HAP-1 (cell line): ENCODE measurements around the gene MXRA8.

Experiments used
- DNase-seq, 2 experiments: peaks; one replicate each; pipeline ENCODE4 v3.0.0-alpha.2; 2016 to 2020; ENCODE audit warnings: low spot score in 2 of 2
- H3K27me3 ChIP-seq: fragments of 250-450 bp; sonication (Bioruptor Pico); 2 replicates; pipeline ENCODE4 v1.5.1; 2020; ENCODE audit warnings: low read depth, mild to moderate bottlenecking, moderate library complexity
- H3K36me3 ChIP-seq: fragments of 250-450 bp; sonication (Bioruptor Pico); replicated peaks from 2 replicates; pipeline ENCODE4 v1.5.1; 2020; ENCODE audit warnings: mild to moderate bottlenecking
- H3K4me1 ChIP-seq: fragments of 250-450 bp; sonication (Bioruptor Pico); 2 replicates; pipeline ENCODE4 v1.5.1; 2020; ENCODE audit warnings: mild to moderate bottlenecking
- H3K4me3 ChIP-seq: fragments of 250-450 bp; sonication (Bioruptor Pico); 2 replicates; pipeline ENCODE4 v1.5.1; 2020; ENCODE audit warnings: mild to moderate bottlenecking, moderate library complexity
- H3K9me3 ChIP-seq: fragments of 250-450 bp; sonication (Bioruptor Pico); 2 replicates; pipeline ENCODE4 v1.5.1; 2020; ENCODE audit warnings: mild to moderate bottlenecking, moderate library complexity
- in situ Hi-C: fragments of 300-500 bp; cut with MboI; formaldehyde crosslinking; loops from 3 replicates; pipeline ENCODE4 v1.14.3; 2020; ENCODE audit warnings: low sequenced_read_pairs, inconsistent platforms, mixed read lengths

MXRA8 gene

DNA sequence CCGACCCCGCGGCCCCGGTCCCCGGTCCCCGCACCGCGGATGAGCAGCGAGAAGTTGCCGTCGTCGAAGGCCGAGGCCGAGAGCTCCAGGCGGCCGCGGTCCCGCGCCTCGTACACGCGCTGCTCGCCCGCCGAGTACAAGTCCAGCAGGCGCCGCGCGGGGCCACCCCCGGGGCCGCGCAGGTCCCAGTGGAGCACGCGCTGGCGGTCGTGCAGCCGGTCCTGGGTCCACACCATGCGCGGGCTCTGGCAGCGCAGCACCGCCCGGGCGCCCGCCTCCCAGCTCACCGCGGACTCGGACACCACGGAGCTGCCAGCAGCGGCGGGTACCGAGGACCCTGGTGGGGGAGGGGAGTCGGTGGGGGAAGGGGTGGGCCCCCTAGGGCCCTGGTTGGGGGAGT is 2.9 kb downstream of the MXRA8 start:
- Histone ChIP-seq H3K27me3 (peaks cover 17% of the 10 kb centered on the region), H3K9me3 (no peaks in the 10 kb centered on the region), H3K36me3 (no peaks in the 10 kb centered on the region), H3K4me3 (peak overlapping the region; percentile 8; the same call in 1 of the 2 replicates), H3K4me1 (peaks cover 8% of the 10 kb centered on the region)
- peak in 1 of 2 experiments; percentile 68 for DNase-seq
- in situ Hi-C loops, result no loop called here

DNA sequence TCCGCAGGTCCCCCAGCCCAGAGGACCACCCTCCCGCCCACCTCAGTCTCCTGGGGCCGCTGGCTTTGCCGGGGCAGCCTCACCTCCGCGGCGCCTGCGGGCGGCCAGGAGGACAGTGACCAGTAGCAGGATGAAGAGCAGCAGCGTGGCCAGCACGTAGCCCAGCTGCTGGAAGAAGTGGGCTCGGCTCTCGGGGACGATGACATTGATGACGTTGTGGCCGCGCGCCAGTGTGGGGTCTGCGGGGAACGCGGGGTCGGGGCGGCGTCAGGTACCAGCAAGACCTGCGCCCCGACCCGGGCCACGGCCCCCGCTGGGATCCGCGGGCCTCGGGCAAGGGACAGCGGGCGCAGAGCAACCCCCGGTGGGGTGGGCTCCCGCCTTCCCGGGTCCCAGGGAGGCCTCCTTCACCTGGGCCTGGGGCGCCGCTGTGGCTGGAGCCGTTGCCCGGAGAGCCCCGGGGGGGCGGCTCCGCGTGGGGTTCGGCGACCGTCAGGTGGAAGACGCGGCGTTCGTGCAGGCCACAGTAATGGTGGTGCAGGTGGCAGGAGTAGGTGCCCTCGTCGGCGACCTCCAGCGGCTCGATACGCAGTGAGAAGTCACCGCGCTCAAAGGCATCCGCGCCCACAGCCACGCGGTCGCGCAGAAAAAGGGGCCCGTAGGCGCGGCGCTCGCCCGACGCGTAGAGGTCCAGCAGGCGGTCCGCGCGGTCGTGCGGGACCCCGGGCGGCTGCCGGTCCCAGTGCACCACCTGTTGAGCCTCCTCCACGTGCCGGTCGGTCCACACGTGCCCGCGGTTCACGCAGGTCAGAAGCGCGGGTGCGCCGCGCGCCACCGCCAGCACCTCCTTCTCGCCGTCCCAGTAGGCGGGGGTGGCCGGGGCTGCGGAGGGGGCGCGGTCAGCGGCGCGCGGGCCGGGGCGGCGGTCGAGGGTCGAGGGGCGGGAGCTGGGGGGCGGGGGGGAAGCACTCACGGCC is 3.8 kb downstream of the MXRA8 start:
- in situ Hi-C loops, result no loop called here

DNA sequence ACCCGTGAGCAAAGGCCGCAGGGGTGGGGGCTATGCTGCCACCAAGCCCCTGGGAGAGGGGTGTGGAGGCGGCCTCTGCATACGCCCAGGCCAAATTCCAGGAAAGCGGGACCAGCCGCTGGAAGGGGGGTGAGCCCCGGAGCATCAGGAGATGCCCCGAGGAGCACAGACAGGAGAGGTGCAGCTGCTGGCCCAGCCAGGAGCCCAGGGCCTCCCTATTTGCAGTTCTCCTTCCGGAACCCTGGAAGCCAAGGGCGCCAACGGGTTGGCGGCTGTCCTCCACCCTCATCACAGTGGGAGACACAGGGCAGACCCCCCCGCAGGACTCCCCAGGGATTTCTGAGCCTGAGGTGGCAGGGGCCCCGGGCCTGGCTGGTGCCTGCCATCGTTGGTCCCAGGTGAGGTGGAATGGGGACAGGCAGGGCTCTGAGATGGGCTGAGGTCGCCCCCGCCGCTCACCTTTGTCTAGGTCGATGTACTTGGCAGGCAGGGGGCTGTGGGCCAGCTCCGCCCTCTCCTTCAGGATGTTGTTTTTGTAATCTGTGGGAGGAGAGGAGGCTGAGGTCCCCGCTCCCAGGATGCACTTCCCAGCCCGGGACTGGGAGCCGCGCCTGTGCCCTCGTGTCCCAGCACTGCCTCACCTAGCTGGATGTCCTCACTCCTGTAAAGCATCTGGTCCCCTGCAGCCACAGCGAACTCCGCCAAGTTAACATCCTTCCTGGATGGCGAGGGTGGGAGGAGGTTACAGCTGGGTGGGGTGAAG is 4.8 kb downstream of the MXRA8 start:
- in situ Hi-C loops, result no loop called here
- peak overlapping the region; percentile 18 for H3K4me3 ChIP-seq
- H3K9me3 ChIP-seq, result no peaks in the 10 kb centered on the region
- peaks cover 8% of the 10 kb centered on the region for H3K4me1 ChIP-seq
- peak; percentile 28 to 70 for DNase-seq
- peaks cover 17% of the 10 kb centered on the region for H3K27me3 ChIP-seq
- no peaks in the 10 kb centered on the region for H3K36me3 ChIP-seq

More for the DNA sequence above, 3.8 kb downstream of the MXRA8 start:
- DNase-seq, result no peak
- H3K4me3 ChIP-seq, result peak overlapping the region; percentile 18
- H3K27me3 ChIP-seq, result peaks cover 17% of the 10 kb centered on the region
- peaks cover 8% of the 10 kb centered on the region for H3K4me1 ChIP-seq
- no peaks in the 10 kb centered on the region for H3K36me3 ChIP-seq
- H3K9me3 ChIP-seq, result no peaks in the 10 kb centered on the region

- no peaks in the 10 kb centered on the region for H3K36me3 ChIP-seq
- no peak for DNase-seq
- no peaks in the 10 kb centered on the region for H3K9me3 ChIP-seq
- H3K27me3 ChIP-seq, result peaks cover 17% of the 10 kb centered on the region
- in situ Hi-C loops, result no loop called here
- no peak overlapping the region for H3K4me3 ChIP-seq
- peaks cover 8% of the 10 kb centered on the region for H3K4me1 ChIP-seq
Measured at GRCh38 chr1:1352786-1353388, 5.5 kb downstream of the MXRA8 start.

- Histone ChIP-seq H3K4me1 (peaks cover 8% of the 10 kb centered on the region), H3K4me3 (no peak overlapping the region), H3K36me3 (no peaks in the 10 kb centered on the region; the same call in 1 of the 2 replicates), H3K27me3 (peaks cover 17% of the 10 kb centered on the region), H3K9me3 (no peaks in the 10 kb centered on the region)
- in situ Hi-C loops, result no loop called here
- no peak for DNase-seq
Measured at GRCh38 chr1:1351511-1352427, 6.6 kb downstream of the MXRA8 start.

DNA sequence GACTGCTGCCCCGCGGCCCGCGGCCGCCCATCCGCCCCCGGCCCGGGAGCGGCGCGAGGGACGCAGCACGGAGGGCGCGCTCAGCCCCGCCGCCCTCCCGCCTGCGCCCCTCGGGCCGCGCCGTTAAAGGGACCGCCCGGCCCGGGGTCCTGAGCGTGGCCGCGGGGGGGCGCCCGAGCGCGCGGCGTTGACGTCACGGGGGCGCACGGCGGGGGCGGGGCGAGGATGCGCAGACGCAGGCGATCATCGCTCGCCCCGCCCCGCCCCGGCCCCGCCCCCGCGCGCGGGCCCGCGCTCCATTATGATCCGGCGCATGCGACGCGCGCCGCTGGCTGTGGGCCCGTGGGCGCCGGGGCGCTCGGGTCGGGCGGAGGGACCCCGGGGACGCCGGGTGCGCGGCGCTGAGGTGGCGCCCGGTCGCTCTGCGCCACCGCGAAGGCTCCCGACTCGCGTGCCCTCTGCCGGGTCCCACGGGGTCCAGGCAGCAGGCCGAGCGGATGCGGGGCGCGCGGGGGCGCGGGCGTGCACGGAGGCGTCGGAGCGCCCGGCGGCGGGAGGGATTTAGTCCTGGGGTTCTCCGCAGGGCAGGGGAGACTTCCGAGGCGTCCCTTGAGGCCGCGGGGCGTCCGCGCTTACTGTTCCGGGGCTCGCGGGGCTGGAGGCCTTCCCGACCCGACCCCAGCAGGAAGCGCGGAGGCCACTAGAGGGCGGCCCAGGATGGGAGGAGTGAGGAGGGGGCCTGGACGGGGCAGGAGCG is 8.9 kb downstream of the MXRA8 start, which contains the start of gene DVL1:
Gene DVL1 (minus strand): TSS at position 163 of the 757 bp plus-strand sequence. CDS start 353 bp downstream, outside the sequence.
- Histone ChIP-seq H3K4me3 (peak within 1 kb of the TSS; percentile 57), H3K36me3 (no peaks in the 10 kb centered on the region; the same call in 1 of the 2 replicates), H3K27me3 (peaks cover 13% of the 10 kb centered on the region), H3K9me3 (no peaks in the 10 kb centered on the region), H3K4me1 (peaks cover 7% of the 10 kb centered on the region)
- in situ Hi-C loops, result no loop called here
- DNase-seq, result peak; percentile 49 to 80

DNA sequence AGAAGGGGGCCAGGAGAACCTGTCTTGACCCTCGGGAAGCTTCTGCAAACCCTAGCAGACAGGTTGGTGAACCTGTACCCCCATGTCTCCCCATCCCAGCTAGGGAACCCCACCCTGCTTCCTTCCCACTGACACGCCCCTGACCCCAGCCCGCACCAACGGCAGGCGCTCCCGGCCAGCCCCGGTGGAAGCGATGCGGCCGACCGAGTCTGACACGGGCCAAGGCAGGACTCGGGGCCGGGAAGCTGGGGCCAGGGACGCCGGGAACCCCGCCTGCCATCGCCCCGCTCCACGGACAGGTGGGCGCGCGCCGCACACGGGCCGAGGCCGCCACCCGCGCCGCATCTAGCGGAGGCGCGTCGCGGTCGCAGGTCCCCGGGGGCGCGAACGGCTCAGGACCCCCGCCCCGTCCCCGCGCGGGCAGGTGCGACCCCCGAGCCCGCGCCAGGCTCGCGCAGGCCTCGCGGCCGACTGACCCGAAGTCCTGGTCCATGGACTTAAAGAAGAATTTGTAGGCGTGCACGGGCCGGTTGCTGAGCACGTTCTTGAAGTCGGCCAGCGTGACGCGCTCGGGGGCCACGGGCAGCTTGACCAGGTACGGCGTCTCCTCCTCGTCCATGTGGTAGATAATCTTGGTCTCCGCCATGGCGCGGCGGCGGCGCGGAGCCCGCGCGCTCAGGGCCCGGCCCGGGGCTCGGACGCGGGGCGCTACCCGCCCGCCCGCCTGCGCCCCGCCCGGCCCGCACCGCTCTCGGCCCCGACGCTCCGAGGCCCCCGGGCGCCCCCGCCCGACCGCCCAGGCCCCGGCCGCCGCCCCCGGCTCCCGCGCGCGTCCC is 9.7 kb downstream of the MXRA8 start:
- Histone ChIP-seq H3K4me1 (0 out of 2 replicates have a peak, but pooled peaks cover 2% of the 10 kb centered on the region), H3K27me3 (peaks cover 5% of the 10 kb centered on the region), H3K36me3 (no peaks in the 10 kb centered on the region; the same call in 1 of the 2 replicates), H3K4me3 (peak overlapping the region; percentile 57), H3K9me3 (no peaks in the 10 kb centered on the region)
- in situ Hi-C loops, result no loop called here
- no peak for DNase-seq

DNA sequence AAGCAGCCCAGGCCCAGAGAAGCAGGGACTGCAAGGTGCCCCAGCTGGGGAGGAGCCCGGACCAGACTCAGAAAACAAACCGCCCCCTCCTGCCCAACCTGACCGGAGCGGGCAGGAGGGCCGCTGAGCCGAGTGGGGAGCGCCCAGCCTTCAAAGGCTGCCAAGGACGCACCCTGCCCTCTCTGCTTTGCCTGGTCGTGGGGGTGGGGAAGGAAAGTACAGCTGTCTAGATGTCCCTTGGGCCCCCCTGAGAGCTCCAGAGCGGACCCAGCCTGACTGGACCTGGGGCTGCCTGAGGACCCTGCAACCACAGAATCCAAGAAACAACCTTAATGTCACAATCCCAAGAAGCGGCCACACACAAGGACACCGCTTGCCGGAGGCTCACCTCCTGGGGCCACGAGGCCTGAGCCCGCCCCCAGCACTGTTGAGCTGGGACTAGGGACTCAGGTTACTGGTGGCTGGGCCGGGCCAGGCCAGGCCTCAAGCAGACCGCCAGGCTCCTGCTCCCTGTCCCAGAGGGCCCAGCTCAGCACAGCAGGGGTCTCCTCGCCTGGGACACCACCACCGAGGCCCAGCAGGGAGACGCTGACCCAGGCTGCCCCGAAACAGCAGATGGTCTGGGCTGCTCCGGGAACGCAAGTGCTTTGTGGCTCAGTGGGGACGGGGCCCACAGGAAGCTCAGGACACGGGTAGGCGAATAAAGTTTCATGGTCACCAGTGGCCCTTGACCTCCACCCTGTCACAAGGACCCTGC is 10.5 kb downstream of the MXRA8 start:
- Histone ChIP-seq H3K4me1 (no peaks in the 10 kb centered on the region), H3K27me3 (no peaks in the 10 kb centered on the region), H3K36me3 (no peaks in the 10 kb centered on the region; the same call in 1 of the 2 replicates), H3K4me3 (peak overlapping the region; percentile 57), H3K9me3 (no peaks in the 10 kb centered on the region)
- in situ Hi-C loops, result no loop called here
- DNase-seq, result peak; percentile 37 to 72

GRCh38 chr1:1347026-1347595 is 11.2 kb downstream of the MXRA8 start:
- in situ Hi-C loops, result no loop called here
- H3K4me1 ChIP-seq, result no peaks in the 10 kb centered on the region
- peak overlapping the region; percentile 57 for H3K4me3 ChIP-seq
- no peaks in the 10 kb centered on the region; the same call in none of the 2 replicates for H3K36me3 ChIP-seq
- no peaks in the 10 kb centered on the region for H3K27me3 ChIP-seq
- DNase-seq, result no peak
- no peaks in the 10 kb centered on the region for H3K9me3 ChIP-seq

GRCh38 chr1:1346501-1346890 is 11.9 kb downstream of the MXRA8 start:
- no peak overlapping the region for H3K4me3 ChIP-seq
- in situ Hi-C loops, result no loop called here
- H3K27me3 ChIP-seq, result no peaks in the 10 kb centered on the region
- no peaks in the 10 kb centered on the region for H3K9me3 ChIP-seq
- H3K36me3 ChIP-seq, result peaks cover 5% of the 10 kb centered on the region
- no peaks in the 10 kb centered on the region for H3K4me1 ChIP-seq
- no peak for DNase-seq
